GM12878 (cell line): Measurements from ENCODE around the gene TM7SF3.

Experiments
- FOXK2 ChIP-seq: fragments of 450-650 bp; IDR thresholded peaks from 2 replicates; pipeline ENCODE4 v1.6.1; 2017; ENCODE audit warnings: mild to moderate bottlenecking, moderate library complexity
- KDM1A ChIP-seq: fragments of 200-600 bp; sonication (generic); IDR thresholded peaks from 2 replicates; pipeline ENCODE4 v1.6.1; 2016; ENCODE audit warnings: borderline replicate concordance
- POLR2AphosphoS5 ChIP-seq: IDR thresholded peaks from 2 replicates; pipeline ENCODE4 v1.6.1; 2011; ENCODE audit warnings: mild to moderate bottlenecking, low read length, inconsistent platforms
- TAF1 ChIP-seq: IDR thresholded peaks from 2 replicates; pipeline ENCODE4 v1.6.1; 2011; ENCODE audit warnings: mild to moderate bottlenecking, low read depth, low read length, borderline replicate concordance
- TF ChIP-seq, protein P1 (sequence below), 3 experiments: IDR thresholded peaks in 2 of 3; conservative IDR thresholded peaks in 1 of 3; 2 replicates each; pipeline ENCODE4 v1.5.1; 2011; ENCODE audit warnings: low read depth in 3 of 3, low read length in 3 of 3, mild to moderate bottlenecking in 3 of 3, control low read depth in 2 of 3, moderate library complexity in 2 of 3, inconsistent platforms in 1 of 3, mixed read lengths in 1 of 3; ENCODE audit not compliant: control insufficient read depth in 2 of 3, insufficient read depth in 1 of 3; ENCODE audit errors: extremely low read depth in 1 of 3

DNA sequence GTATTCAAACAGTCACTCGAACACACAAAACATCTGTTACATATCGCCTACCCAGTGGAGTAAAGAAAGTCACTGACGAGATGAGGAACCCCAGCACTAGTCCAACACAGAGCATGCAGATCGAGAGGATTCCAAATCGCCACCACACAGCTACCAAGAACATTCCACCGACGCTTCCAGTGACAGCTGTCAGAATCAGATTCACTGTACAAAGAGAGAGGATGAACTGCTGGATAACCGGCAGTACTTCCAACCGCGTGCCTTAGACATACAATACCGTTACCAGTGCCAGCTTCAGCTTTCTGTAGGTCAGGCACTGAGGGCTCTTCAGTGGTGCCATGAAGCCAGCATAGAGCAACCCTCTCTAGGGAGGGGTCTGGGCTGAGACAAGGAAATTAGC is 34.5 kb downstream of the TM7SF3 start:
- no peak for TF ChIP-seq POLR2AphosphoS5
- TF ChIP-seq, protein P1, sequence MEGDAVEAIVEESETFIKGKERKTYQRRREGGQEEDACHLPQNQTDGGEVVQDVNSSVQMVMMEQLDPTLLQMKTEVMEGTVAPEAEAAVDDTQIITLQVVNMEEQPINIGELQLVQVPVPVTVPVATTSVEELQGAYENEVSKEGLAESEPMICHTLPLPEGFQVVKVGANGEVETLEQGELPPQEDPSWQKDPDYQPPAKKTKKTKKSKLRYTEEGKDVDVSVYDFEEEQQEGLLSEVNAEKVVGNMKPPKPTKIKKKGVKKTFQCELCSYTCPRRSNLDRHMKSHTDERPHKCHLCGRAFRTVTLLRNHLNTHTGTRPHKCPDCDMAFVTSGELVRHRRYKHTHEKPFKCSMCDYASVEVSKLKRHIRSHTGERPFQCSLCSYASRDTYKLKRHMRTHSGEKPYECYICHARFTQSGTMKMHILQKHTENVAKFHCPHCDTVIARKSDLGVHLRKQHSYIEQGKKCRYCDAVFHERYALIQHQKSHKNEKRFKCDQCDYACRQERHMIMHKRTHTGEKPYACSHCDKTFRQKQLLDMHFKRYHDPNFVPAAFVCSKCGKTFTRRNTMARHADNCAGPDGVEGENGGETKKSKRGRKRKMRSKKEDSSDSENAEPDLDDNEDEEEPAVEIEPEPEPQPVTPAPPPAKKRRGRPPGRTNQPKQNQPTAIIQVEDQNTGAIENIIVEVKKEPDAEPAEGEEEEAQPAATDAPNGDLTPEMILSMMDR (IDR thresholded peaks at IDR 0.05 in 2 of 3, conservative IDR thresholded peaks at IDR 0.05 in 1 of 3; ENCODE audit: control insufficient read depth in 2 of 3, extremely low read depth in 1 of 3, insufficient read depth in 1 of 3, low read depth in 3 of 3, low read length in 3 of 3) = no peak
- no peak for TF ChIP-seq FOXK2
- TF ChIP-seq TAF1 = no peak
- TF ChIP-seq KDM1A = no peak
